Measurements from ENCODE around the gene SYT8. TPM values are rescaled to one million over a fixed set of nuclear protein-coding genes. Genes with fewer than 3 reads are reported as not detected.

Gene SYT8
- total RNA-seq, 2 donors from 2014 or later = 0.75 to 4.6 TPM

DNA sequence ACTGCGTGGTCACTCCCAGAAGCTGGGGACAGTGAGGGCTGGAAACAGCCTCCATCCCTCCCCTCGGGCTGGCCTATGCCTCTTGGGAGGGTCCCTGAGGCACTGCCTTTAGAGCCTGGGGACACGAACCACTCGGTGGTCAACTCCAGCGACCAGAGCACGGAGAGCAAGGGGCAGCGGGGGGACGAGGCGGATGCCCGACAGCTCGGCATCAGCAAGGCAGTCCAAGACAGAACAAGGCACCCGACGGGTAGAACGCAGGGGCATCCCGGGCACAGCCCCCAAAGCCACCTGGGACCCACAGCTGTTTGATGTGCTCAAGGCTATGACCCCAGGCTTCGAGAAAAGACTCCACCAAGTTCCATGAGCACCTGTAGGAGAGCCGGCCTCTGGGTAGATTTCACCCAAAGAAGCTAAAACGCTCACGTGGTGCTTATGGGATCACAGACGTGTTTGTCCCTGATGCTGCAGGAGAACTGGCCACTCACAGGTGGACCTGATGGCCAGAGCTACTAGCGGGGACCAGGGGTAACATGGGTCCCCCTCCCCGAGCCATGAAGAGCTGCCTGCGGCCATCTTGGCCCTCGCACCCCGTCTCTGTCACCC is 17.6 kb downstream of the SYT8 start:
- DNase-seq (no peak), ATAC-seq (no peak)
- intact Hi-C loops (cut with DNase I, micrococcal nuclease) = no loop called here

DNA sequence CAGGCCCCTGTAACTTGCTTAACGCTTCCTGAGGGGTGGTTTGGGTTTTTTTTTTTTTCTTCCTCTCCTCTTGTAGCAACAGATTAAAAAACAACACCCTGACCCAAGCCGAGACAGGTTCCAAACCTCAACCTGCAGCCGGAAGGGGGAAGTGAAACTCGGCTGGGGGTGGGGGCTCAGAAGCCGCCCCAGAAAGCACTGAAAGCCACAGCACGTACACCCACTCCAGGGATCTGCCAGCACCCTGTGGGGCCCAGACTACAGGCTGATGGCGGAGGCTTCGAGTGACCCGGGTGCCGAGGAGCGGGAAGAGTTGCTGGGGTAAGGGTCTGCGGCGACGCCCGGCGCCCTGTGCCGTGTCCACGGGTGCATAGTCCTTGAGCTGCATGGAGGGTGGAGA is 18.1 kb downstream of the SYT8 start, which contains the start of gene LSP1:
Gene LSP1, plus strand, starts transcription at position 208 of the 400 bp plus-strand sequence. Its CDS starts 61 bp downstream, at position 269.
- DNase-seq (peak; percentile 62 to 69), ATAC-seq (peak; percentile 49)
- intact Hi-C loops (cut with DNase I, micrococcal nuclease) = no loop called here

DNA sequence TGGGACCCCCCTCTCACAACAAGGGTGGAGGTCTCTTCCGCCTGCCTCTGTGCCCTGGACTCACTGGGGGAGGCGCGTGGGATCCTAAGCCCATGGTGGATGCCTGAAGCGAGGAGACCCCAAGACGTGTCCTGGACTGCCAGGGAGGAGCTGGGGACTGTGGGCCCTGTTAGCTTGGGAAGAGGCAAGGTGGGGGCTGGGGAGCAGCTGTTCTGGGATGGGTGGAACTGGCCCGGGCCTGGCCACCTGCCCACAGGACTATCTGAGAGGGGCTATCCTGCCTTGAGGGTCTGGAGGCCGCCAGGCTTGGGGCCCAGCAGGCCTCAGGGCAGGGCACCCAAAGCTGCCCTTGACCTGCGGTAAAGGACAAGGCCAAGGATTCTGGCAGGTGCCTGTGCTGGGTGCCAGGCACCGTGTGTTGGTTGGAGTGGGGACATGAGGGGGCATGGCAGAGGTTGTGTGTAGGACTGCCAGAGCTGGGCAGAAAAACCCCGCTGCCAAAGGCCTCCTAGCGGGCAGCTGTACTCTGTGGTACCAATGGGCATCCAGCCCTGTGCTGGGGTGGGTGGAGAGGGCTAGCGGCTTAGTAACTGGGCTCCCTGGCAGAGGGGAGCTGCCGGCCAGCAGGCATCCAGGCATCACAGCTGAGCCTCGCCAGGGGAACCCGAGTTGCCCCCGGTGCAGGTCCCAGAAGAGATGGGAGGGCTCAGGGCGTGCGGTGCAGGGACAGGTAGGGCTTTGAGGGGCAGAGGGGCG is 18.8 kb downstream of the SYT8 start:
- DNase-seq (no peak), ATAC-seq (no peak)
- intact Hi-C loops (cut with DNase I, micrococcal nuclease) = no loop called here

DNA sequence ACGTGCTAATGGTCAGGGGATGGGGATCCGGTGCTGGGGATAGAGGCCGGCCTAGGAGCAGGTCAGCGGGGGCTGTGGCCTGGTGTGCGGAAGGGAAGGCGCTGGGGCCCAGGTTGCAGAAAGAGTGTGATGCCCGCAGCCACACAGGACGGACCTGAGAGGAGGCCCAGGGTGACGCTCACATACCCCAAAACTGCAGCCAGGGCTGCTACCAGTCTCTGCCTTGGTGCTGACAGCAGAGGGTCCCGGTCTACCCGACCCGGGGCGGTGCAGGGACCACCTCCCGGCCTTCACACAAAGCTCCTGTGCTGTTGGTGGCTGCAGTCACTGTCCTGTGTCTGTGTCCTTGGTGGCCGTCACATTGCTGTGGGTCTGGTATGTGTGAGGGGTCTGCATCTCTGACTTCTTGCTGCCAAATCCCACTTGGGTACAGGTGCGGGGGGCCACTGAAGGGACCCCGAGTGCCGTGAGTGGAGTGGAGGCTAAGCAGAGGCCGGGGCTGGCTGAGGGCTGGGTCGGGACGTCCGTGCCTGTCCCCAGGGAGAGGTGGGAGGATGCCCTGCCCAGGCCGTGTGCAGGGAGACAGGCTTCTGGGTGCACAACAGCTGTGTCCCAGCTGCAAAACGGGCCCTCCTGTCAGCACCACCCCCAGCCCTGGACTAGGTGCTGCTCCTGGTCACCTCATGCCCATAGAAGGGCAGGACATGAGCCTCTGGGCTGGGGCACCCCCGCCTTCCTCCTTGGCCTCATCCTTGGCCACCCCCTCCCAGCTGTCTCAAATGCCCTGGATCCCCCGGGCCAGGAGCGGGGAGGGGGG is 19.6 kb downstream of the SYT8 start:
- no peak for ATAC-seq
- intact Hi-C loops (cut with DNase I, micrococcal nuclease) = no loop called here
- no peak for DNase-seq

DNA sequence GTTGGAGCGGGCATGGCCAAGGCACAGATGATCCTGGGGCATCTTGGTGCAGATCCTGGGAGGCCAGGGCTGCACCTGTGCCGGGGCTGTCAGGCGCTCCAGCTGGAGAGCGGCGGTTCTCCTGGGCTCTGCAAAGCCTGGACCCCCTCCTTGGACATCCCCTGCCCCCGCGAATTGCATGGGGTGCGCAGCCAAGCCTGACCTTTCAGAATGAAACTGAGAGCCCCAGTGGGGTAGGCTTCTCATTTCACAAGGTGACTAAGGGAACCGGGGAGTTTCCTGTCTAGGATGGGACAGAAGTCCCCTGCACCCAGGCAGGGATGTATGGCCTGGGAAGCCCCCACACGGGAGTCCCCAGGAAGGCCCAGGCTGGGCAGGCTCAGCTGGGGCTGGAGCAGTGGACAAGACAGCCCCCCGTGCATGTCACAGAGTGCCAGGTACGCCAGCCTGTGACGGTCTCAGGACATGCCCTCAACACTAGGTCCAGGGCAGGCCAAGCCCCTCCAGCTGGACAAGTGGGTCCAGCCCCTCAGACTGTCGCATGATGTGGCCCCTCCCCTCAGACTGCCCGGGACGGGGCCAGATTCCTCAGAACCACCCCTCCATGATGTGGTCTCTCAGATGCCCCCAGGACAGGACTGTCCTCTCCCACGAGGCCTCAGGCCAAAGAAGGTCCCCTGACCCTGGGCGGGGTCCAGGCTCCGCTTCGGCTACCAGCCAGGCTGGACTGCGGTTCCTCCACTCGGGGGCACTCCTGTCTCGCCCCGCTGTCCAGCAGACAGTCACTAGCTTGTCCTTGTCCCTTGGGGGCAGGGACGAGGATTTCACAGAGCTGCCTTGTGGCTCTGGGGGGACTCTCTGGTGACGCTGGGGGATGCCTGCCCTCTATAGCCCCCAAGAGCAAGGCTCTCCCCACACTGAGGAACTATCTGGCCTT is 20.4 kb downstream of the SYT8 start:
- DNase-seq (no peak), ATAC-seq (no peak)
- intact Hi-C loops (cut with DNase I, micrococcal nuclease) = no loop called here

DNA sequence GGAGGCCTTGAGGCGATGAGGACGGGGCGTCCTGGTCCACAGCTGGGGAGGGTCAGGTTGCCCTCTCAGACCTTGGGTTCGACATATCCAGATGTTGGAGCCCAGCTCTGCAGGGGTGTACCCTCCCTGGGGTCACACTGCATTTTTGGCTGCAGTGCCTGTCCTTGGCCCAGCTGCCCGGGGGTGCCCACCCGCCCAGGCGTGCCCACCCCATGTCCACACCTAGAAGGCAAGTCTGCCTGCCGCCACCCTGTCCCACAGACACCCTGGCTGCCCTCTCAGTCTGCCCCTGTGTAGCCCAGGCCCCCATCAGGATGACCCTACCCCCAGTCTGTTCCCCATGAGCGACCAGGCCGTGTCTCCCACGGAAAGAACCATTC is 21.1 kb downstream of the SYT8 start:
- intact Hi-C loops (cut with DNase I, micrococcal nuclease) = no loop called here
- no peak for ATAC-seq
- DNase-seq = no peak

DNA sequence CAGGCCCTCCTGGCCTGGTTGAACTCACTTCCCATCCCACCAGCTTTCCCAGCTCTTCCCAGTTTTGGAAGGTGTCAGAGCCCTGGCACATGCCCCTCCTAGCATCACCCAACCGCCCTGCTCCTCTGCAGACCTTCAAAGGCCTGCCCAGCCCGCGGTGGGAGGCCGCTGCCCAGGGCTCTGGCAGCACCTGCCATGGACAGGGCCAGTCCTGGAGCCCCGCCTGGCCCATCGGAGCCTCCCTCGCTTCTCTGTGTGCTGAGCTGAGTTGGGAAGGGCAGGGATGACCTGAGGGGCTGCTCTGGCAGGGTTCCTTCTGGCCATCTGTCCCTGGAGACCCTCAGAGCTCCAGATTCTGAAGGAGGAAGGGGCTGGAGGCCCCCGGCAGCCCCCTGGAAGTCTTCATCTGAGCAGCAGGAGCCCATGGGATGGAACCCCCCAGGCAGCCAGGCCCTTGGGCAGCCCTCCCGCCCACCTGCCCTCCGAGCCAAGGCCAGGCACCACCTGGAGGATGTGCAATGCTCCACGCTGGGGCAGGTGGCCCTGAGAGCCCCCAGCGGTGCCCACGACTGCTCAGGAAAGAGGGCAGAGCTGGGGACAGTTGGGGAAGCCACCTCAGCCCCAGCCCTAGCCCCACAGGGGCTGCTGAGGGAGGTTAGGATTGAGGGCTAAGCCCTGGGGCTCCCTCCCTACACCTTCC is 21.7 kb downstream of the SYT8 start:
- intact Hi-C loops (cut with DNase I, micrococcal nuclease) = no loop called here
- ATAC-seq = no peak
- no peak for DNase-seq

DNA sequence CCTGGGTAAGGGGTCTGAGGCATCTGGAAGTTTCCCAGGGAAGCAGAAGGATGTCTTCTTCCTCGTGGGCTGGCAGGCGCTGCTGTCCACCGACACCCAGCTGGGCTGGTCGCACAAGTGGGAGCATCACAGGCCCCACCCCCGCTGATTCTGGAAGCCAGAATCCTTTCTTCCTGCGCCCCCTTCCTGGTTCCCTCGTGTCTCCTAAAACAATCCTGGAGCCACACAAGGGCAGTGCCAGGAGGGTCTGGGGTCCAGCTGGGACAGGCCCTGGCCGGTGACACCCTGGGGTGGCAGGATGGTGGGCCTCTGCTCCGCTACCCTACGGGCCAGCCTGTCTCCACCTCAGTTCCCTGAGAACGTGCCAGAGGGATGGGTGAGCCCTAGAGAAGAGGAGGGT is 22.3 kb downstream of the SYT8 start:
- DNase-seq (no peak), ATAC-seq (no peak)
- intact Hi-C loops (cut with DNase I, micrococcal nuclease) = no loop called here

DNA sequence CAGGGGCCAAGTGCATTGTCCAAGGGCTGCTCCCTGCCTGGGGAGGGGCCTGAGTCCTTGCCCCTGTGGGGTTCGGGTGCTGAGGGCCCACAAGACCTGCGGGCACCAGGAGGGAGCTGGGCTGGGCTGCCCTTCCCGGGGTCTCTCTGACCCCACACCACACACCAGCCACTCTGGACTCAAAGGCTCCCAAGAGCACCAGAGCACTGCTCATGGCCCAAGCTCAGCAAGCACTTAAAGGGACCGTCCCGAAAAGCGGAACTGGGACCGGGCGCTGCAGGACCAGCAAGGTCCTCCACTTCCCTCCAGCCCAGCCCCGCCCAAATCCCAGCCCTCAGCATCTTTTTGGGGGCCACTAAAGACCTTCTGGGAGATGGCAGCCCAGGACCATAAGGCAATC is 23.4 kb downstream of the SYT8 start:
- intact Hi-C loops (cut with DNase I, micrococcal nuclease) = no loop called here
- DNase-seq (no peak), ATAC-seq (no peak)

DNA sequence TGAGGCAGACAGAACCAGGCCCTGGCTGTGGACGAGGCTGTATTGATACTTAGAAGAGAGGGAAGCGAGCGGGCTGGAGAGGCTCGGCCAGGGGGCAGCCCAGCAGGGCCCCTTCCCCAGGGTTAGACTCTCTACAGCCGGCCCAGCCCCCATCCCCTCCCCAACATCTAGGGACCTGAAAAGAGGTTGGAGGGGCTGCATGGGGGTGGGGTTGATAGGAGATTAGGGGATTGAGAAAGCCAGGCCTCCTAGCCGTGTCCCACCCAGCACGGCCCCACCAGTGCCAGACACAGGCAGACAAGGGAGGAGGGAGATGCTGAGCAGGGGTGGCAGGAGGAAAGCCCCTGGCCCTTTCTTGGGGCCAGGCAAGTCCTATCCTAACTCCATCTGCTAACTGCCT is 23.8 kb downstream of the SYT8 start:
- ATAC-seq = no peak
- intact Hi-C loops (cut with DNase I, micrococcal nuclease) = no loop called here
- no peak for DNase-seq

DNA sequence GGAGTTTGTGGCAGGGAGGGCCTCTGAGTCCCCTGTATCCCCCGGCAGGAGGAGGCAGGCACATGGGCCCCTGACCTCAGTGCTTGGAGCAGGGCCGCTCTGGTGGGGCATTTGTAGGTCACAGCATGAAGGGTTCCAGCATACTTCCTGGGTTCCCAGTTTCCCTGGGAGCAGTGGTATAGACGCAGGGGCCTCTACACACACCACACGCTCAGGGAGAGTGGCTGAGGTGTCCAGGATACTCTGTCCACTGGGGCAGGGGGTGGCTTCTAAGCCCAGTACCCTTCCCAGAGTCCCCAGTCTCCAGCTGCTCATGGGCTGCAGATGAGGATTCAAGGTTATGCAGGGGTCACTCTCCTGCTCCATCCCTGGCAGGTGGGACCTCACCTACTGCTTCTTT is 24.2 kb downstream of the SYT8 start:
- DNase-seq = no peak
- intact Hi-C loops (cut with DNase I, micrococcal nuclease) = no loop called here
- no peak for ATAC-seq

DNA sequence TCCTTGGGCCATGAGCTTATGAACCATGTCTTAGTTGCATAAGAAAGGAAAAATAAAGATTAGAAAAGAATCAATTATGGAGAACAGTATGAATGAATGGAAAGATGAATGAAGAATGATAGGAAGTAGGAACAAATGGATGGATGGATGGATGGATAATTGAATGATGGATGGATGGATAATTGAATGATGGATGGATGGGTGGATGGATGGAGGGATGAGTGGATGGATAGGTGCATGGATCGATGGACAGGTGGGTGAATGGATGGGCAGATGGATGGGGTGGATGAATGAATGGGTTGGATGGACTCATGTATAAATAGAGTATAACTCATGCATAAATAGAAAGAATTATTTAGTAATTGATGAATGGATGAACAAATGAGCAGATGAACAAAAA is 25.3 kb downstream of the SYT8 start:
- DNase-seq (no peak), ATAC-seq (no peak)
- intact Hi-C loops (cut with DNase I, micrococcal nuclease) = no loop called here

DNA sequence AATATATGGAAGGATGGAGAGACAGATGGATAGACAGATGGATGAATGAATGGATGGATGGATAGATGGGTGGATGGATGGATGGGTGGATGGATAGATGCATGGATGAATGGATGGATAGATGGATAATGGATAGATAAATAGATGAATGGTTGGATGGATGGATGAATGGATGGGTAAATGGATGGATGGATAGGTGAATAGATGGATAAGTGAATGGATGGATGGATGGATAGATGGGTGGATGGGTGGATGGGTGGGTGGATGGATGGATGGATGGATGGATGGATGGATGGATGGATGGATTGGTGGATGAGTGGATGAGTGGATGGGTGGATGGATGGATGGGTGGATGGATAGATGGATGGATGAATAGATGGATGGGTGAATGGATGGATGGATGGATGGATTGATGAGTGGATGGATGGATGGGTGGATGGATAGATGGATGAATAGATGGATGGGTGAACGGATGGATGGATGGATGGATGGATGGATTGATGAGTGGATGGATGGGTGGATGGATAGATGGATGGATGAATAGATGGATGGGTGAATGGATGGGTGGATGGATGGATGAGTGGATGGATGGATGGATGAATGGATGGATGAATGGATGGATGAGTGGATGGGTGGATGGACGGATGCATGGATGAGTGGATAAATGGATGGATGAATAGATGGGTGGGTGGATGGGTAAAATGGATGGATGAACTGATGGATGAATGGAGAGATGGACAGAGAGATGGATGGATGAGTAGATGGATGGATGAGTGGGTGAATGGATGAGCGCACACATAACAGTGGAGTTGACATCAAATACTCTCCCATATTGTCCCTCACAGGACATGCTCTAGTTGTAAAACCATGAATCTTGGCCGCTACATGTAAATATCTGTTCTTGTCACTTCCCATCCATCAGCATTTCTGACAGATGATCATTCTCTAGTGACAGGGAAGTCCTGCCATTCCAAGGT is 26.9 kb downstream of the SYT8 start:
- intact Hi-C loops (cut with DNase I, micrococcal nuclease) = no loop called here
- no peak for DNase-seq
- ATAC-seq = no peak

DNA sequence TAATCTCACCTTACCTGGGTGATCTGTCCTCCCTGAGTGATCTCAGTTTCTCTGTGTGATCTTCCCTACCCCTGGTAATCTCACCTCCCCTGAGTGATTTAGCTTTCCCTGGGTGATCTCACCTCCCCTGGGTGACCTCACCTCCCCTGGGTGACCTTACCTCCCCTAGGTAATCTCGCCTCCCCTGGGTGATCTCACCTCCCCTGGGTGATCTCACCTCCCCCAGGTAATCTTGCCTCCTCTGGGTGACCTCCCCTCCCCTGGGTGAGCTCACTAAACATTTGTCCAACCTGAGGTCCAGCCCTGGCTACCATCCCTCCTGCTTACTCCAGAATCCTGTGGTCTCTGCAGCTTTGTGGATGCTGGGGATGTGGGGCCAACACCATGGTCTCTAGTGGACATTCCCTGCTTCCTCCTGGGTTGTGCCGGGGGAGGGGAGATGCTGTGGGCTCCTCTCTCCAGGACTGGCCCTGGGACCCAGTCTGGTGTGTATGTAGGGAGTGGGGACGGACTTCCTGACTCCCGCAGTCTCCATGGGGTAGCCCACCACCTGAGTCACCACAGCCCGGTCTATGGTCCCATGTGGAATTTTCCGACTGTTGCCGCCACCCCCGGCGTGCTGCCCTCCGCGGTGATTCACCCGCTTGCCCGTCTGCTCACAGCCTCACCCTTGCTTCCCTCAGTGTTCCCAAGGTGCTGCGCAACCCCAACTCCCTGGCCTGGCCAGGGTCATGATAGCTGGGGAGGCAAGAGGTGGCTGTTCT is 28.0 kb downstream of the SYT8 start:
- intact Hi-C loops (cut with DNase I, micrococcal nuclease) = no loop called here
- DNase-seq (no peak), ATAC-seq (no peak)

DNA sequence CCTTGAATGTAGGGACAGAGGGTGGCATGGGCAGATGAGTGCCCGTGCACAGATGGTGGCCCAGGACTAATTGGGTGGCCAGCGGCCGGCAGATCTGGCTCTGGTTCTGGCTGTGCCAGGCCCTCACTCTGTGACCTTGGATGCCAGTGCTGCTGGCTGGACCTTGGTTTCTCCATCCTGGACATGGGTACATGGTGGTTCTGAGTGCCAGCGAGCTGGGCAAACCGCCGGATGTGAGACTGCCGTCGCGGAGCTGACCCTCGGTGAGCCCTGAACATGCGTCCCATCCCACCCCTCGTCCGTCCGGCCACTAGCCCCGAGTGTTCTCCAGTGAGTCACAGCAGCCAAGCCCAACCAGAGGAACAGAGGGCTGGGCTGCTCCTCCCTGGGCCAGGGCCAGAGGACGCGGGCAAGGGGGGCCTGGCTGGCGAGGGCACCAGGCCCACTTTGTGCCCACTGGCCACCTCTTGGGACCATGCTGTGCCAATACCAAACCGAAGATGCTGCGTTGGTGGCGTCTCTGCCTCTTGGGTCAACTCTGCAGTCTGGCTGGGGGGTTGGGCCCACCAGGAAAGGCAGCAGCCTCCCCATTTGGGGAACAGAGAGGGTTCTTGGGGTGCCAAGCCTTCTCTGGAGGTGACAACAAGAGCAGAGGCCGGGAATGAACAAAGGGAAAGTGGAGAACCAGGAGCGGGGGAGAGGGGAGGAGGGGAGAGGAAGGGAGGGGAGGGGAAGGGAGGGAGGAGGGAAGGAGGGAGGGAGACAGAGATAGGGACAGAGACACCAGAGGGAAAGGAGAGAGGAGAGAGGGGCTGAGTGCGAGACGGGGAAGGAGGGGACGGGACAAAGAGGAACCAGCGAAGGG is 28.8 kb downstream of the SYT8 start:
- intact Hi-C loops (cut with DNase I, micrococcal nuclease) = no loop called here
- peak; percentile 61 for ATAC-seq
- peak in 1 of 2 donors; percentile 74 for DNase-seq

DNA sequence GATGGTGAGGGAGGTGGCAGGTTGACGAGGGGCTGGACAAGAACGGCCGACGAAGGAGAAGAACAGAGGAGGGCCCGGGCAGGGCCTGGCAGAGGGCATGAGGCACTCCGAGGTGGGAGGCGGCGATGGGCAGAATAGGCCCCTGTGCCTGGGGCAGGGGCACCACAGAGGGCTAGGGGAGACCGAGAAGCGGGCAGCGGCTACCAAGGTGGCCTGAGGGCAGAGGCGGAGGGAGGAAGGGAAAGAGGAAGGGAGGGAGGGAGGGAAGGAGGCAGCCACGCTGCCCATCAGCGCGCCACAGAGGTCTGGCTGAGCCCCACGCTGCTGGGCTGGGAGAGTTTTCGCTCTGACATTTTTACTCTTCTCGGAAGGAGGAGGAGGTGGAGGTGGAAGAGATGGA is 29.4 kb downstream of the SYT8 start:
- ATAC-seq (no peak), DNase-seq (no peak)
- intact Hi-C loops (cut with DNase I, micrococcal nuclease) = no loop called here

Data from left colon (tissue), 2 donors.